ENCODE results near the gene SULT4A1.

DNA sequence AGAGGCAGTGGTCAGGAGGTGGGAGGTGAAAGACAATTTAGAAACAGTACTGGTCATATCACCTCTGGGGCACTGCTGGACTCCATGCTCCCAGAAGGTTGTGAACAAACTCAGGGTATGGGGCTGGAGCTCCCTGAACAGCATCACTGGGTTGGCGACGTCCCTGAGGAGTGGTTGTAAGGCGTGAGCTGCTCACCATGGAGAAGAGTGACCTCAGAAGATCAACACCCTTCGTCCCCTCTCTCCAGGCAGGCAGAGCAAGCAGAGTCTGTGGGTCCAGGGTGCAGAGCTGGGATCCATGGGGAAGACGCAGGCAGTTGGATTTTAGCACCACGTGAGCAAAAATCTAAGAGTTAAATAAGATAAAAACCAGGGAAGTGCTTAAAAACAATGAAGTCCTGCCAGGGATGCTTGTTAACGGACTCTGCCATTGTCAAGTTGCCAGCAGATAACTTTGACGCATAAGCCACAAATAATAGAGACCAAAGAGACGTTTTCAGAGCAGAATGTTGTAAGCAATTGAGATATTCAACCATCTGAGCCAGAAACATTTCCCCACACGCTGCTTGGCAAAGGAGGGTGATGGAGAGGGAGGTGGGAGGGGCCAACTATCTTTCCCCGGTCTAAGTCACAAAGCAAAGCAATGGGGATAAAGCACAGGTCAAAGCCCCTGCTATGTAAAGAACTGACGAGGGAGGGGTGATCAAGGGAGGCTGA lies 15.9 kb upstream of the SULT4A1 start:
- TF ChIP-seq POLR2A (IDR thresholded peaks at IDR 0.05; ENCODE audit: low read length) (no peak), GATA1 (IDR thresholded peaks at IDR 0.05; ENCODE audit: low read depth, low read length) (no peak)

Data from erythroblast (primary cell).